Stimulated activated CD8-positive, alpha-beta memory T cell treated with anti-CD3 and anti-CD28 coated beads, Interleukin-4, amount 100 ng/mL, for 24 hours (primary cell): ENCODE data around the gene PLIN3.
"Not testable (repeated sequence)": the region's sequence is repeated elsewhere in the genome, so short reads cannot be mapped to it uniquely, and the experiment has no call there.

Experiments
- DNase-seq: peaks from one replicate; pipeline ENCODE4 v3.0.0-alpha.2; 2020; ENCODE audit warnings: low read depth

Gene PLIN3

GRCh38 chr19:4807188-4807587 lies 60.3 kb downstream of the PLIN3 start:
- DNase-seq: no peak

DNA sequence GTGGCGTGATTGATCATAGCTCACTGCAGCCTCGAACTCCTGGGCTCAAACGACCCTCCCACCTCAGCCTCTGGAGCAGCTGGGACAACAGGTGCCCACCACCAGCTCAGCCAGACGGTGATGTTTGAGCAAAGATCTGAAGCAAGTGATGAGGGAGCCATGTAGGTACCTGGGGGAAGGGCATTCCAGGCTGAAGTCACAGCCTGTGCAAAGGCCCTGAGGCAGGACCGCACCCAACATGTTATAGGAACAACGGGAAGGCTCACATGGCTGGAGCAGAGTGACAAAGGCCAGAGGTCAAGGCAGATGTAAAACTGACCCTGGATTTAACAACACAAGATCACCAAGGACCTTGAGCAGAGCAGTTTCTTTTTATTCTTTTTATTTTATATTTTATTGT lies 61.1 kb downstream of the PLIN3 start:
- no peak for DNase-seq

DNA sequence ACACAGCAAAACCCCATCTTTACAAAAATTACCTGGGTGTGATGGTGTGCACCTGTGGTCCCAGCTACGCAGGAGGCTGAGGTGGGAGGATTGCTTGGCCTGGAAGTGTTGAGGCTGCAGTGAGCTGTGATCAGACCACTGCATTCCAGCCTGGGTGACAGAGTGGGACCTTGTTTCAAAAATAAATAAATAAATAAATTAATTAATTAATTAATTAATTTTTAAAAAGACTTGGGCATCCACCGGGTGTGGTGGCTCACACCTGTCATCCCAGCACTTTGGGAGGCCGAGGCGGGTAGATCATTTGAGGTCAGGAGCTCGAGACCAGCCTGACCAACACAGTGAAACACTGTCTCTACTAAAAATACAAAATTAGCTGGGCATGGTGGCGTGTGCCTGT lies 62.3 kb downstream of the PLIN3 start:
- not testable (repeated sequence) for DNase-seq

DNA sequence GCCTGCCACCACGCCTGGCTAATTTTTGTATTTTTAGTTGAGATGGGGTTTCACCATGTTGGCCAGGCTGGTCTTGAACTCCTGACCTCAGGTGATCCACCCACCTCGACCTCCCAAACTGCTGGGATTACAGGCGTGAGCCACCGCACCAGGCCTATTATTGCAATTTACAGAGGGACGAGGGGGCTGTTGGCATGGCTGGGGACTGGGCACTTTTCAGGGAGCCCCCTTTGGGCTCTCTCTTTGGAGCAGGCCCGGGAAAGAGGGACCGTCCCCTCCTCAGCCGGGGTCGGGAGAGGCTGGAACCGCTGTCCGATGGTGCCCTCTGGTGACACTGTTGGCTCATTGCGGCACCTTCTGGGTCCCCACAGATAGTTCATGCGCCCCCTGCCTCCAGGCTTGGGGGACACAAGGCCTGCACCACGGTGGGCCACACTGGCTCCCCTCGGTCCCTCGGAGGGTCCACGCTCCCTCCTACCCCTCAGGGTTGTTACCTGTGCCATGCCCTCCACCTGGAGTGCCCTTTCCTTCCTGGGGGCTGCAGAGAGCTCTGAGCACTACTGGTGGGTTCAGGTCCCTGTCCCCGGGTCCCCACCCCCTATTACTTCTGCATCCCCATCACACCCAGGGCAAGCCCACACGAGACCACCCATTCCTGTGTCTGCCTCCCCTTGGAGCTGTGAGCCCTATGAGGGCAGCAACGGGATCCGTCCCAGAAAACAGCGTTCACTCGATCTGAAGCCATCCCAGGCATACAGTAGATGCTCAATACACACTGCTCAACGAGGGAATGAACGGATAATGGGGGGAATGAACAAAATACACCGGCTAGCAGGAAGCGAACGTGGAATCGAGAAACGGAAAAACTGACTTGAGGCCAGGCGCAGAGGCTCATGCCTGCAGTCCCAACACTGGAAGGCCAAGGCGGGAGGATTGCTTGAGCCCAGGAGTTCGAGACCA lies 63.5 kb downstream of the PLIN3 start:
- DNase-seq: peak; percentile 54

DNA sequence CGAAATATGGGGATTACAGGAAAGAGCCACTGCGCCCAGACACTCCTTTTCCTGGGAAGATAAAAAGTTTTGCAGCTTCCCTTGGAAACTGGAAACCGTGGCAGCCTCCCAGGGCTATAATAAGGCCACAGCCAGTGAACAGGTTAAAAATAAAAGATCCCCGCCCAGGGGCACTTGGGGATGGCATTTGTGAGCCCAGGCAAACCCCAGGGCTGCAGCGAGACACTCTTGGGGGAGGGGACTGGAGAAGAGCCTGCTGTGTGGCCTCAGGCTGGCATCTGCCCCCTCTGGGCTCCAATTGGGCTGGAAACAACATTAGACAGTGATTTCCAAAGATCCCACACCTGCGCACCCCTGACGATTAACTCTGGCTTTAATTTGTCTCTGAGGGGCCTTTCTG lies 64.8 kb downstream of the PLIN3 start:
- DNase-seq: no peak

- no peak for DNase-seq
These were observed 66.3 kb downstream of the PLIN3 start for GRCh38 chr19:4801085-4801619.

GRCh38 chr19:4800591-4801081 lies 66.8 kb downstream of the PLIN3 start:
- no peak for DNase-seq

- no peak for DNase-seq
These were observed 72.1 kb downstream of the PLIN3 start for GRCh38 chr19:4795400-4795799.

GRCh38 chr19:4794971-4795370 lies 72.5 kb downstream of the PLIN3 start:
- DNase-seq: no peak

- not testable (repeated sequence) for DNase-seq
These were observed 74.2 kb downstream of the PLIN3 start for GRCh38 chr19:4793278-4793677.

DNA sequence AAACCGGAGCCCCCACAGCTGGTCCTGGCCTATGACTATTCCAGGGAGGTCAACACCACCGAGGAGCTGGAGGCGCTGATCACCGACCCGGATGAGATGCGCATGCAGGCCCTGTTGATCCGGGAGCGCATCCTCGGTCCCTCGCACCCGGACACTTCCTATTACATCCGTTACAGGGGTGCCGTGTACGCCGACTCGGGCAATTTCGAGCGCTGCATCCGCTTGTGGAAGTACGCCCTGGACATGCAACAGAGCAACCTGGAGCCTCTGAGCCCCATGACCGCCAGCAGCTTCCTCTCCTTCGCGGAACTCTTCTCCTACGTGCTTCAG lies 74.6 kb downstream of the PLIN3 start:
- DNase-seq: not testable (repeated sequence)

DNA sequence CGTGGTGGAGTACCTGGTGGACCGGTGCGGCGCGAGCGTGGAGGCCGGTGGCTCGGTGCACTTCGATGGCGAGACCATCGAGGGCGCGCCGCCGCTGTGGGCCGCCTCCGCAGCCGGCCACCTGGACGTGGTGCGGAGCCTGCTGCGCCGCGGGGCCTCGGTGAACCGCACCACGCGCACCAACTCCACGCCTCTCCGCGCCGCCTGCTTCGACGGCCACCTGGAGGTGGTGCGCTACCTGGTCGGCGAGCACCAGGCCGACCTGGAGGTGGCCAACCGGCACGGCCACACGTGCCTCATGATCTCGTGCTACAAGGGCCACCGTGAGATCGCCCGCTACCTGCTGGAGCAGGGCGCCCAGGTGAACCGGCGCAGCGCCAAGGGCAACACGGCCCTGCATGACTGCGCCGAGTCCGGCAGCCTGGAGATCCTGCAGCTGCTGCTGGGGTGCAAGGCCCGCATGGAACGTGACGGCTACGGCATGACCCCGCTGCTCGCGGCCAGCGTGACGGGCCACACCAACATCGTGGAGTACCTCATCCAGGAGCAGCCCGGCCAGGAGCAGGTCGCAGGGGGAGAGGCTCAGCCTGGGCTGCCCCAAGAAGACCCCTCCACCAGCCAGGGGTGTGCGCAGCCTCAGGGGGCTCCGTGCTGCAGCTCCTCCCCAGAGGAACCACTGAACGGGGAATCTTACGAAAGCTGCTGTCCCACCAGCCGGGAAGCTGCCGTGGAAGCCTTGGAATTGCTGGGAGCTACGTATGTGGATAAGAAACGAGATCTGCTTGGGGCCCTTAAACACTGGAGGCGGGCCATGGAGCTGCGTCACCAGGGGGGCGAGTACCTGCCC lies 75.2 kb downstream of the PLIN3 start:
- not testable (repeated sequence) for DNase-seq

- DNase-seq: peak; percentile 97
These were observed 76.1 kb downstream of the PLIN3 start, which contains the start of gene FEM1A for GRCh38 chr19:4791183-4792018. FEM1A (plus strand) TSS chr19:4791734; CDS start chr19:4791855, 121 bp downstream.
